Motor neuron (in vitro differentiated cells): Measurements from ENCODE around the gene GPR52. TPM values are rescaled to one million over a fixed set of nuclear protein-coding genes. Genes with fewer than 3 reads are reported as not detected.

ENCODE experiments used
- ATAC-seq, 8 experiments: fragments of 200-7000 bp; cut with Tn5 transposase; replicated peaks in 6 of 8; 2 replicates each; pipeline ENCODE4 v1.8.0; 2021; ENCODE audit warnings: mild to moderate bottlenecking in 8 of 8, moderate library complexity in 8 of 8
- H3K27ac ChIP-seq, 2 donors: fragments of 250-450 bp; sonication (Bioruptor Pico); 2 replicates each; pipeline ENCODE4 v1.9.0; 2021; ENCODE audit warnings: antibody characterized with exemption in 2 of 2, mild to moderate bottlenecking in 2 of 2, moderate library complexity in 1 of 2
- H3K4me1 ChIP-seq, 2 donors: fragments of 250-450 bp; sonication (Bioruptor Pico); replicated peaks in 1 of 2; 2 replicates each; pipeline ENCODE4 v1.6.1; 2021; ENCODE audit warnings: antibody characterized with exemption in 2 of 2, mild to moderate bottlenecking in 2 of 2, moderate library complexity in 1 of 2
- H3K4me3 ChIP-seq, 5 donors: fragments of 250-450 bp; sonication (Bioruptor Pico); 2 replicates each; pipeline ENCODE4 v1.9.0; 2021; ENCODE audit warnings: antibody characterized with exemption in 5 of 5, mild to moderate bottlenecking in 5 of 5, moderate library complexity in 4 of 5
- WGBS, 10 experiments: fragments of 450-650 bp; shearing (Covaris generic); methylation state at CpG; one replicate each; pipeline ENCODE4 v1.0.0; 2022; 5-methylcytosine and 5-hydroxymethylcytosine counted together
- in situ Hi-C, 9 experiments: fragments of 400-800 bp; cut with MboI; loops; one replicate each; pipeline ENCODE4 v1.15.0; 2021; ENCODE audit warnings: low sequenced_read_pairs in 9 of 9, low pct_unique_long_range_greater_than_20kb in 2 of 9; ENCODE audit not compliant: unreplicated experiment in 9 of 9
- total RNA-seq, 8 experiments: library from RNA; unstranded; fragments of 300-600 nt; gene quantifications; 2 replicates each; pipeline versions ENCODE4 v1.2.3 to v1.2.4, GENCODE V29; 2022

The GPR52 gene
- total RNA-seq, 8 experiments from 2014 or later, result 0.41 to 4.7 (median 1.1) TPM

GRCh38 chr1:174469687-174470086 lies 21.9 kb downstream of the GPR52 start:
- 0 to 50% (median 14%) methylated on average over 1 of the region's 1 CpG; no CpG with 5 or more reads in 4 of the 10 experiments for WGBS, 10 experiments
- in situ Hi-C loops, result no loop called here
- no peak for ATAC-seq

GRCh38 chr1:174479281-174479680 lies 31.5 kb downstream of the GPR52 start:
- no peak for ATAC-seq
- in situ Hi-C loops, result no loop called here
- 100% methylated on average over 1 of the region's 1 CpG; no CpG with 5 or more reads in 6 of the 10 experiments for WGBS, 10 experiments
- Histone ChIP-seq H3K4me3 (no peak overlapping the region), H3K4me1 (no peaks in the 10 kb centered on the region), H3K27ac (no peak overlapping the region)

More at GRCh38 chr1:174469687-174470086, 21.9 kb downstream of the GPR52 start:
- Histone ChIP-seq H3K27ac (no peak overlapping the region), H3K4me3 (no peak overlapping the region), H3K4me1 (no peaks in the 10 kb centered on the region)

GRCh38 chr1:174480324-174480723 lies 32.6 kb downstream of the GPR52 start:
- peak in 2 of 8 experiments; percentile 53 to 57 for ATAC-seq
- H3K4me1 ChIP-seq, result no peaks in the 10 kb centered on the region
- H3K27ac ChIP-seq, result no peak overlapping the region
- in situ Hi-C loops, result no loop called here
- WGBS, 10 experiments, result 67 to 100% (median 100%) methylated on average over 1 of the region's 1 CpG; no CpG with 5 or more reads in 2 of the 10 experiments
- H3K4me3 ChIP-seq, result no peak overlapping the region

- in situ Hi-C loops, result no loop called here
- WGBS, 10 experiments, result 40 to 100% (median 84%) methylated on average over 1 to 2 of the region's 2 CpGs; no CpG with 5 or more reads in 3 of the 10 experiments
- Histone ChIP-seq H3K27ac (no peak overlapping the region), H3K4me3 (no peak overlapping the region), H3K4me1 (no peaks in the 10 kb centered on the region)
- peak in 1 of 8 experiments; percentile 47 for ATAC-seq
Observed at GRCh38 chr1:174491606-174492005, 43.8 kb downstream of the GPR52 start.

GRCh38 chr1:174497478-174497877 lies 49.7 kb downstream of the GPR52 start:
- ATAC-seq, result peak in 5 of 8 experiments; percentile 27 to 65 (median 57)
- in situ Hi-C loops, result no loop called here
- Histone ChIP-seq H3K4me3 (no peak overlapping the region), H3K27ac (no peak overlapping the region), H3K4me1 (peaks cover 0 to 7% of the 10 kb centered on the region in 2 donors)
